ENCODE data around the gene UNC13C.

The UNC13C gene

GRCh38 chr15:54282228-54282836 lies 304.1 kb downstream of the UNC13C start:
- in situ Hi-C loops (cut with MboI; ENCODE audit: low sequenced_read_pairs): no loop called here

- in situ Hi-C loops (cut with MboI; ENCODE audit: low sequenced_read_pairs): no loop called here
Observed at GRCh38 chr15:54288049-54288448, 309.8 kb downstream of the UNC13C start.

GRCh38 chr15:54289590-54290136 lies 311.4 kb downstream of the UNC13C start:
- in situ Hi-C loops (cut with MboI; ENCODE audit: low sequenced_read_pairs): no loop called here

- in situ Hi-C loops (cut with MboI; ENCODE audit: low sequenced_read_pairs): no loop called here
Observed at GRCh38 chr15:54298396-54298795, 320.2 kb downstream of the UNC13C start.

GRCh38 chr15:54304321-54304720 lies 326.1 kb downstream of the UNC13C start:
- in situ Hi-C loops (cut with MboI; ENCODE audit: low sequenced_read_pairs): no loop called here

- in situ Hi-C loops (cut with MboI; ENCODE audit: low sequenced_read_pairs): no loop called here
Observed at GRCh38 chr15:54305138-54305537, 326.9 kb downstream of the UNC13C start.

- in situ Hi-C loops (cut with MboI; ENCODE audit: low sequenced_read_pairs): no loop called here
Observed at GRCh38 chr15:54307252-54307902, 329.1 kb downstream of the UNC13C start.

GRCh38 chr15:54307926-54308325 lies 329.7 kb downstream of the UNC13C start:
- in situ Hi-C loops (cut with MboI; ENCODE audit: low sequenced_read_pairs): no loop called here

- in situ Hi-C loops (cut with MboI; ENCODE audit: low sequenced_read_pairs): no loop called here
Observed at GRCh38 chr15:54312528-54312927, 334.3 kb downstream of the UNC13C start.

- in situ Hi-C loops (cut with MboI; ENCODE audit: low sequenced_read_pairs): no loop called here
Observed at GRCh38 chr15:54321426-54321825, 343.2 kb downstream of the UNC13C start.

- in situ Hi-C loops (cut with MboI; ENCODE audit: low sequenced_read_pairs): no loop called here
Observed at GRCh38 chr15:54322341-54322740, 344.1 kb downstream of the UNC13C start.

- in situ Hi-C loops (cut with MboI; ENCODE audit: low sequenced_read_pairs): no loop called here
Observed at GRCh38 chr15:54345301-54345700, 367.1 kb downstream of the UNC13C start.

- in situ Hi-C loops (cut with MboI; ENCODE audit: low sequenced_read_pairs): no loop called here
Observed at GRCh38 chr15:54345827-54346226, 367.6 kb downstream of the UNC13C start.

GRCh38 chr15:54347082-54347827 lies 369.0 kb downstream of the UNC13C start:
- in situ Hi-C loops (cut with MboI; ENCODE audit: low sequenced_read_pairs): no loop called here

GRCh38 chr15:54353726-54354125 lies 375.5 kb downstream of the UNC13C start:
- in situ Hi-C loops (cut with MboI; ENCODE audit: low sequenced_read_pairs): no loop called here

GRCh38 chr15:54354341-54354740 lies 376.1 kb downstream of the UNC13C start:
- in situ Hi-C loops (cut with MboI; ENCODE audit: low sequenced_read_pairs): no loop called here

- in situ Hi-C loops (cut with MboI; ENCODE audit: low sequenced_read_pairs): no loop called here
Observed at GRCh38 chr15:54364961-54365360, 386.7 kb downstream of the UNC13C start.

GRCh38 chr15:54373332-54373731 lies 395.1 kb downstream of the UNC13C start:
- in situ Hi-C loops (cut with MboI; ENCODE audit: low sequenced_read_pairs): no loop called here

- in situ Hi-C loops (cut with MboI; ENCODE audit: low sequenced_read_pairs): no loop called here
Observed at GRCh38 chr15:54374184-54374952, 396.1 kb downstream of the UNC13C start.

- in situ Hi-C loops (cut with MboI; ENCODE audit: low sequenced_read_pairs): no loop called here
Observed at GRCh38 chr15:54387799-54388198, 409.6 kb downstream of the UNC13C start.

- in situ Hi-C loops (cut with MboI; ENCODE audit: low sequenced_read_pairs): no loop called here
Observed at GRCh38 chr15:54388746-54389145, 410.5 kb downstream of the UNC13C start.
